ENCODE results near the gene RIPOR2. TPM values are rescaled to one million over a fixed set of nuclear protein-coding genes. Genes with fewer than 3 reads are reported as not detected.
A peak's percentile ranks its signal among the peaks of the same experiment; 100 is the strongest.

RIPOR2 gene
- total and polyA plus RNA-seq, 2 of the 13 experiments (the other 11 are each of a cell fraction or from before 2014, with no cell fraction given), result 0.02 to 0.05 TPM

DNA sequence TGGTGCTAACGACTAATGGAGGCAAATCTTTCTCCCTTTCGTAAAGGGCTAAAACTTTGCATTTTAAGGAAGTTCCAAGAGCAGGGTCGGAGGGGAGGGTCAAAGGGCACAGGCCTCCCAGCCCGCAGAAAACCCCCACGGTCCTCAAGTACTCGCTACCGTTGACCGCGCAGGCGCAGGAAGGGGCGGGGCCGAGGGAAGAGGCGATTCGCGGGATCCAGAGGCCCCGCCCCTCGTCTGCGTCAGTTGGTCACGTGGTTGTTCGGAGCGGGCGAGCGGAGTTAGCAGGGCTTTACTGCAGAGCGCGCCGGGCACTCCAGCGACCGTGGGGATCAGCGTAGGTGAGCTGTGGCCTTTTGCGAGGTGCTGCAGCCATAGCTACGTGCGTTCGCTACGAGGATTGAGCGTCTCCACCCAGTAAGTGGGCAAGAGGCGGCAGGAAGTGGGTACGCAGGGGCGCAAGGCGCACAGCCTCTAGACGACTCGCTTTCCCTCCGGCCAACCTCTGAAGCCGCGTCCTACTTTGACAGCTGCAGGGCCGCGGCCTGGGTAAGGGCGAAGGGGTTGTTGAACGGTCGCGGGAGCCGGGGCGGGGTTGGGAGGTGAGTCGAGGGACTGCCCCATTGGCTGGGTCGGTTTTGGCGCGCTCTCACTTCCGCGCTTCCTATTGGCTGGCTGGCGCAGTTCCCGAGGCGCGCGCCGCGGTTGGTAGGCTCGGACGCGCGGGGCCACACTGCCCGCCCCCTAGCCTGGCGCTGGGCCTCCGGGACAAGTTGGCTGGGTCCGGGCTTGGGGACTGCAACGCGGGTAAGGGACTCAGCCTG, 160.9 kb downstream of the RIPOR2 start, which contains the start of gene GMNN (continued):
- TF ChIP-seq FOXK2 (IDR thresholded peaks at IDR 0.05) (no peak), TGIF2 (CRISPR knock-in tag; IDR thresholded peaks at IDR 0.05) (peak; percentile 99; the same call in 1 of the 2 replicates), NFE2L1 (CRISPR knock-in tag; IDR thresholded peaks at IDR 0.05; ENCODE audit: borderline replicate concordance) (no peak; the same call in none of the 2 replicates), TBX2 (CRISPR knock-in tag; IDR thresholded peaks at IDR 0.05; ENCODE audit: borderline replicate concordance) (peak; percentile 97), ARNTL (CRISPR knock-in tag; IDR thresholded peaks at IDR 0.05) (peak; percentile 95), NRL (CRISPR knock-in tag; IDR thresholded peaks at IDR 0.05; ENCODE audit: borderline replicate concordance) (peak; percentile 100), MAFG (CRISPR knock-in tag; IDR thresholded peaks at IDR 0.05) (no peak), POLR2G (IDR thresholded peaks at IDR 0.05; ENCODE audit: low read depth, low read length) (peak; percentile 92), HMGA1 (CRISPR knock-in tag; conservative IDR thresholded peaks at IDR 0.05) (no peak), FOSL1 (CRISPR knock-in tag; IDR thresholded peaks at IDR 0.05; ENCODE audit: borderline replicate concordance) (0 out of 2 replicates have a peak, but pooled peaks have one; percentile 12), ZBTB20 (CRISPR knock-in tag; IDR thresholded peaks at IDR 0.05; ENCODE audit: borderline replicate concordance, low read depth) (peak; percentile 79; the same call in 1 of the 2 replicates)
- TF ChIP-seq, protein P1, sequence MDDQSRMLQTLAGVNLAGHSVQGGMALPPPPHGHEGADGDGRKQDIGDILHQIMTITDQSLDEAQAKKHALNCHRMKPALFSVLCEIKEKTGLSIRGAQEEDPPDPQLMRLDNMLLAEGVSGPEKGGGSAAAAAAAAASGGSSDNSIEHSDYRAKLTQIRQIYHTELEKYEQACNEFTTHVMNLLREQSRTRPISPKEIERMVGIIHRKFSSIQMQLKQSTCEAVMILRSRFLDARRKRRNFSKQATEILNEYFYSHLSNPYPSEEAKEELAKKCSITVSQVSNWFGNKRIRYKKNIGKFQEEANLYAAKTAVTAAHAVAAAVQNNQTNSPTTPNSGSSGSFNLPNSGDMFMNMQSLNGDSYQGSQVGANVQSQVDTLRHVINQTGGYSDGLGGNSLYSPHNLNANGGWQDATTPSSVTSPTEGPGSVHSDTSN (CRISPR knock-in tag; IDR thresholded peaks at IDR 0.05; ENCODE audit: borderline replicate concordance), result no peak; the same call in 1 of the 2 replicates
- TF ChIP-seq, protein P2, sequence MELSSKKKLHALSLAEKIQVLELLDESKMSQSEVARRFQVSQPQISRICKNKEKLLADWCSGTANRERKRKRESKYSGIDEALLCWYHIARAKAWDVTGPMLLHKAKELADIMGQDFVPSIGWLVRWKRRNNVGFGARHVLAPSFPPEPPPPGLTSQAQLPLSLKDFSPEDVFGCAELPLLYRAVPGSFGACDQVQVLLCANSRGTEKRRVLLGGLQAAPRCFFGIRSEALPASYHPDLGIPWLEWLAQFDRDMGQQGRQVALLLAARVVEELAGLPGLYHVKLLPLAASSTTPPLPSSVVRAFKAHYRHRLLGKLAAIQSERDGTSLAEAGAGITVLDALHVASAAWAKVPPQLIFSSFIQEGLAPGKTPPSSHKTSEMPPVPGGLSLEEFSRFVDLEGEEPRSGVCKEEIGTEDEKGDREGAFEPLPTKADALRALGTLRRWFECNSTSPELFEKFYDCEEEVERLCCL (CRISPR knock-in tag; IDR thresholded peaks at IDR 0.05; ENCODE audit: borderline replicate concordance), result peak; percentile 91; the same call in 1 of the 2 replicates
- TF ChIP-seq, protein P3, sequence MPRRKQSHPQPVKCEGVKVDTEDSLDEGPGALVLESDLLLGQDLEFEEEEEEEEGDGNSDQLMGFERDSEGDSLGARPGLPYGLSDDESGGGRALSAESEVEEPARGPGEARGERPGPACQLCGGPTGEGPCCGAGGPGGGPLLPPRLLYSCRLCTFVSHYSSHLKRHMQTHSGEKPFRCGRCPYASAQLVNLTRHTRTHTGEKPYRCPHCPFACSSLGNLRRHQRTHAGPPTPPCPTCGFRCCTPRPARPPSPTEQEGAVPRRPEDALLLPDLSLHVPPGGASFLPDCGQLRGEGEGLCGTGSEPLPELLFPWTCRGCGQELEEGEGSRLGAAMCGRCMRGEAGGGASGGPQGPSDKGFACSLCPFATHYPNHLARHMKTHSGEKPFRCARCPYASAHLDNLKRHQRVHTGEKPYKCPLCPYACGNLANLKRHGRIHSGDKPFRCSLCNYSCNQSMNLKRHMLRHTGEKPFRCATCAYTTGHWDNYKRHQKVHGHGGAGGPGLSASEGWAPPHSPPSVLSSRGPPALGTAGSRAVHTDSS (CRISPR knock-in tag; conservative IDR thresholded peaks at IDR 0.05), result peak; percentile 84; the same call in 1 of the 2 replicates
- TF ChIP-seq, protein P4, sequence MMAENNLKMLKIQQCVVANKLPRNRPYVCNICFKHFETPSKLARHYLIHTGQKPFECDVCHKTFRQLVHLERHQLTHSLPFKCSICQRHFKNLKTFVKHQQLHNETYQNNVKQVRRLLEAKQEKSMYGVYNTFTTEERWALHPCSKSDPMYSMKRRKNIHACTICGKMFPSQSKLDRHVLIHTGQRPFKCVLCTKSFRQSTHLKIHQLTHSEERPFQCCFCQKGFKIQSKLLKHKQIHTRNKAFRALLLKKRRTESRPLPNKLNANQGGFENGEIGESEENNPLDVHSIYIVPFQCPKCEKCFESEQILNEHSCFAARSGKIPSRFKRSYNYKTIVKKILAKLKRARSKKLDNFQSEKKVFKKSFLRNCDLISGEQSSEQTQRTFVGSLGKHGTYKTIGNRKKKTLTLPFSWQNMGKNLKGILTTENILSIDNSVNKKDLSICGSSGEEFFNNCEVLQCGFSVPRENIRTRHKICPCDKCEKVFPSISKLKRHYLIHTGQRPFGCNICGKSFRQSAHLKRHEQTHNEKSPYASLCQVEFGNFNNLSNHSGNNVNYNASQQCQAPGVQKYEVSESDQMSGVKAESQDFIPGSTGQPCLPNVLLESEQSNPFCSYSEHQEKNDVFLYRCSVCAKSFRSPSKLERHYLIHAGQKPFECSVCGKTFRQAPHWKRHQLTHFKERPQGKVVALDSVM (CRISPR knock-in tag; IDR thresholded peaks at IDR 0.05), result peak; percentile 73; the same call in 1 of the 2 replicates
- TF ChIP-seq, protein P5, sequence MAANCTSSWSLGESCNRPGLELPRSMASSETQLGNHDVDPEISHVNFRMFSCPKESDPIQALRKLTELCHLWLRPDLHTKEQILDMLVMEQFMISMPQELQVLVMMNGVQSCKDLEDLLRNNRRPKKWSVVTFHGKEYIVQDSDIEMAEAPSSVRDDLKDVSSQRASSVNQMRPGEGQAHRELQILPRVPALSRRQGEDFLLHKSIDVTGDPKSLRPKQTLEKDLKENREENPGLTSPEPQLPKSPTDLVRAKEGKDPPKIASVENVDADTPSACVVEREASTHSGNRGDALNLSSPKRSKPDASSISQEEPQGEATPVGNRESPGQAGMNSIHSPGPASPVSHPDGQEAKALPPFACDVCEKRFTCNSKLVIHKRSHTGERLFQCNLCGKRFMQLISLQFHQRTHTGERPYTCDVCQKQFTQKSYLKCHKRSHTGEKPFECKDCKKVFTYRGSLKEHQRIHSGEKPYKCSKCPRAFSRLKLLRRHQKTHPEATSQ (CRISPR knock-in tag; IDR thresholded peaks at IDR 0.05; ENCODE audit: borderline replicate concordance), result peak; percentile 63; the same call in 1 of the 2 replicates
- TF ChIP-seq, protein P6, sequence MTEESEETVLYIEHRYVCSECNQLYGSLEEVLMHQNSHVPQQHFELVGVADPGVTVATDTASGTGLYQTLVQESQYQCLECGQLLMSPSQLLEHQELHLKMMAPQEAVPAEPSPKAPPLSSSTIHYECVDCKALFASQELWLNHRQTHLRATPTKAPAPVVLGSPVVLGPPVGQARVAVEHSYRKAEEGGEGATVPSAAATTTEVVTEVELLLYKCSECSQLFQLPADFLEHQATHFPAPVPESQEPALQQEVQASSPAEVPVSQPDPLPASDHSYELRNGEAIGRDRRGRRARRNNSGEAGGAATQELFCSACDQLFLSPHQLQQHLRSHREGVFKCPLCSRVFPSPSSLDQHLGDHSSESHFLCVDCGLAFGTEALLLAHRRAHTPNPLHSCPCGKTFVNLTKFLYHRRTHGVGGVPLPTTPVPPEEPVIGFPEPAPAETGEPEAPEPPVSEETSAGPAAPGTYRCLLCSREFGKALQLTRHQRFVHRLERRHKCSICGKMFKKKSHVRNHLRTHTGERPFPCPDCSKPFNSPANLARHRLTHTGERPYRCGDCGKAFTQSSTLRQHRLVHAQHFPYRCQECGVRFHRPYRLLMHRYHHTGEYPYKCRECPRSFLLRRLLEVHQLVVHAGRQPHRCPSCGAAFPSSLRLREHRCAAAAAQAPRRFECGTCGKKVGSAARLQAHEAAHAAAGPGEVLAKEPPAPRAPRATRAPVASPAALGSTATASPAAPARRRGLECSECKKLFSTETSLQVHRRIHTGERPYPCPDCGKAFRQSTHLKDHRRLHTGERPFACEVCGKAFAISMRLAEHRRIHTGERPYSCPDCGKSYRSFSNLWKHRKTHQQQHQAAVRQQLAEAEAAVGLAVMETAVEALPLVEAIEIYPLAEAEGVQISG (CRISPR knock-in tag; IDR thresholded peaks at IDR 0.05), result peak; percentile 88; the same call in 1 of the 2 replicates
